IMR-90 (cell line): ENCODE results near the gene PITPNM3. TPM values are rescaled to one million over a fixed set of nuclear protein-coding genes. Genes with fewer than 3 reads are reported as not detected.

Source experiments
- ATAC-seq: fragments of 200-7000 bp; cut with Tn5 transposase; 2 replicates; pipeline ENCODE4 v1.9.1; 2020; ENCODE audit warnings: low read depth, mild to moderate bottlenecking, moderate library complexity
- BruUV-seq: library from RNA; stranded (reverse); fragments of 400-500 nt; replicated peaks from 2 replicates; lab custom pipeline; 2021; lab: Mats Ljungman, UMichigan
- CTCF ChIA-PET: fragments of 300-600 bp; formaldehyde crosslinking; extraction: SDS; loops from one replicate; lab custom pipeline; 2021; ENCODE audit warnings: antibody characterized with exemption; lab: Yijun Ruan, JAX
- POLR2A ChIA-PET: fragments of 300-600 bp; sonication (Branson Sonifier 250); formaldehyde crosslinking; loops from one replicate; lab custom pipeline; 2022; ENCODE audit warnings: antibody characterized with exemption; ENCODE audit not compliant: unreplicated experiment; lab: Charles Lee
- DNase-seq: peaks from one replicate; pipeline ENCODE4 v3.0.0; 2013
- H2AFZ ChIP-seq: replicated peaks from 2 replicates; pipeline ENCODE3; 2013; ENCODE audit warnings: low read length, mild to moderate bottlenecking; ENCODE audit not compliant: poor library complexity
- H2AK5ac ChIP-seq: 2 replicates; pipeline ENCODE4 v1.6.1; 2013; ENCODE audit warnings: low read depth, low read length, inconsistent platforms
- H2AK9ac ChIP-seq: replicated peaks from 2 replicates; pipeline ENCODE3; 2013; ENCODE audit warnings: mild to moderate bottlenecking, low read depth, low read length, moderate library complexity; ENCODE audit not compliant: poor library complexity
- H2BK120ac ChIP-seq: 2 replicates; pipeline ENCODE4 v1.6.1; 2013; ENCODE audit warnings: low read depth, low read length, inconsistent platforms
- H2BK15ac ChIP-seq: 3 replicates; pipeline ENCODE4 v1.6.1; 2013; ENCODE audit warnings: low read depth, low read length, inconsistent platforms
- H2BK20ac ChIP-seq: 2 replicates; pipeline ENCODE4 v1.6.1; 2013; ENCODE audit warnings: low read depth, mild to moderate bottlenecking, inconsistent platforms, low read length, moderate library complexity
- H2BK5ac ChIP-seq: 2 replicates; pipeline ENCODE4 v1.6.1; 2013; ENCODE audit warnings: mild to moderate bottlenecking, low read depth, low read length, inconsistent platforms; ENCODE audit not compliant: poor library complexity, severe bottlenecking
- H3K14ac ChIP-seq: replicated peaks from 2 replicates; pipeline ENCODE4 v1.6.1; 2013; ENCODE audit warnings: low read depth, low read length, inconsistent platforms
- H3K18ac ChIP-seq: 2 replicates; pipeline ENCODE4 v1.6.1; 2013; ENCODE audit warnings: low read depth, low read length, control low read depth
- H3K23ac ChIP-seq: 2 replicates; pipeline ENCODE4 v1.6.1; 2013; ENCODE audit warnings: low read depth, low read length, inconsistent platforms
- H3K27ac ChIP-seq: 2 replicates; pipeline ENCODE4 v1.5.1; 2013; ENCODE audit warnings: mild to moderate bottlenecking, control low read depth, low read length; ENCODE audit not compliant: insufficient read depth
- H3K27me3 ChIP-seq: 2 replicates; pipeline ENCODE4 v1.6.1; 2013; ENCODE audit warnings: low read length; ENCODE audit not compliant: control insufficient read depth, insufficient read depth
- H3K36me3 ChIP-seq: 2 replicates; pipeline ENCODE4 v1.6.1; 2013; ENCODE audit warnings: low read length, mixed read lengths; ENCODE audit not compliant: control insufficient read depth, insufficient read depth
- H3K4ac ChIP-seq: 2 replicates; pipeline ENCODE4 v1.6.1; 2013; ENCODE audit warnings: low read depth, low read length, inconsistent platforms
- H3K4me1 ChIP-seq: 2 replicates; pipeline ENCODE4 v1.6.1; 2013; ENCODE audit warnings: low read length, mixed read lengths; ENCODE audit not compliant: control insufficient read depth, insufficient read depth
- H3K4me2 ChIP-seq: 2 replicates; pipeline ENCODE4 v1.6.1; 2013; ENCODE audit warnings: low read depth, mild to moderate bottlenecking, control low read depth, low read length, moderate library complexity
- H3K4me3 ChIP-seq: 2 replicates; pipeline ENCODE4 v1.5.1; 2013; ENCODE audit warnings: low read depth, mild to moderate bottlenecking, control low read depth, low read length, moderate library complexity; ENCODE audit not compliant: insufficient read depth
- H3K56ac ChIP-seq: 2 replicates; pipeline ENCODE4 v1.6.1; 2013; ENCODE audit warnings: low read length, inconsistent platforms; ENCODE audit not compliant: insufficient read depth; ENCODE audit errors: extremely low read depth
- H3K79me1 ChIP-seq, 2 experiments: 2 replicates each; pipeline ENCODE4 v1.6.1; 2013; ENCODE audit warnings: low read length in 2 of 2, inconsistent platforms in 1 of 2, low read depth in 1 of 2
- H3K9ac ChIP-seq: 2 replicates; pipeline ENCODE4 v1.6.1; 2013; ENCODE audit warnings: low read depth, low read length, control low read depth
- H3K9me1 ChIP-seq: 2 replicates; pipeline ENCODE4 v1.6.1; 2013; ENCODE audit warnings: low read length, inconsistent platforms; ENCODE audit not compliant: insufficient read depth
- H3K9me3 ChIP-seq: 2 replicates; pipeline ENCODE4 v1.6.1; 2013; ENCODE audit warnings: low read length; ENCODE audit not compliant: control insufficient read depth, insufficient read depth
- H4K20me1 ChIP-seq: 2 replicates; pipeline ENCODE4 v1.6.1; 2013; ENCODE audit warnings: low read length, inconsistent platforms; ENCODE audit not compliant: insufficient read depth
- H4K5ac ChIP-seq: 2 replicates; pipeline ENCODE4 v1.6.1; 2013; ENCODE audit warnings: mild to moderate bottlenecking, low read depth, low read length, control low read depth
- H4K8ac ChIP-seq, 2 experiments: 2 replicates each; pipeline ENCODE4 v1.6.1; 2013; ENCODE audit warnings: low read depth in 2 of 2, low read length in 2 of 2, control low read depth in 1 of 2, inconsistent platforms in 1 of 2
- H4K91ac ChIP-seq: 2 replicates; pipeline ENCODE4 v1.6.1; 2013; ENCODE audit warnings: low read depth, low read length, inconsistent platforms; ENCODE audit not compliant: insufficient read depth
- CEBPB ChIP-seq: IDR thresholded peaks from 2 replicates; pipeline ENCODE4 v1.6.1; 2012; ENCODE audit warnings: low read depth, low read length, improper control_type of control experiment
- CHD1 ChIP-seq: IDR thresholded peaks from 2 replicates; pipeline ENCODE4 v1.6.1; 2012; ENCODE audit warnings: low read depth, low read length, improper control_type of control experiment
- MAZ ChIP-seq: IDR thresholded peaks from 2 replicates; pipeline ENCODE4 v1.6.1; 2012; ENCODE audit warnings: low read depth, mild to moderate bottlenecking, low read length, improper control_type of control experiment, moderate library complexity, borderline replicate concordance
- RCOR1 ChIP-seq: IDR thresholded peaks from 2 replicates; pipeline ENCODE4 v1.6.1; 2012; ENCODE audit warnings: mild to moderate bottlenecking, low read length, improper control_type of control experiment; ENCODE audit not compliant: insufficient replicate concordance
- WGBS, 2 experiments: methylation state at CpG; one replicate each; pipeline versions ENCODE4 v1.1.5 to v1.1.7; 2013; ENCODE audit warnings: missing lambda C conversion rate in 2 of 2; ENCODE audit not compliant: insufficient read length in 1 of 2; ENCODE audit errors: extremely low coverage in 2 of 2; 5-methylcytosine and 5-hydroxymethylcytosine counted together
- dilution Hi-C: fragments of 300-500 bp; cut with HindIII; formaldehyde crosslinking; loops from one replicate; pipeline ENCODE4 v1.14.3; 2018; ENCODE audit warnings: low sequenced_read_pairs; ENCODE audit not compliant: unreplicated experiment
- in situ Hi-C: fragments of 300-500 bp; cut with MboI; formaldehyde crosslinking; loops from 3 replicates; pipeline ENCODE4 v1.14.3; 2019; ENCODE audit warnings: low sequenced_read_pairs, inconsistent platforms, mixed read lengths
- intact Hi-C: fragments of 100-400 bp; cut with micrococcal nuclease; formaldehyde crosslinking; loops from 2 replicates; pipeline ENCODE4 v1.10.0; 2022
- polyA plus RNA-seq, 3 experiments: library from polyadenylated mRNA; depleted of rRNA; stranded (reverse); fragments of >200 nt; gene quantifications; 2 replicates each; pipeline ENCODE4 v1.2.3, GENCODE V29; 2012; ENCODE audit warnings: low replicate concordance in 1 of 3
- total RNA-seq: library from RNA; depleted of rRNA; stranded (reverse); fragments of >200 nt; gene quantifications from 2 replicates; pipeline ENCODE4 v1.2.3, GENCODE V29; 2012
- TF ChIP-seq, protein P1 (sequence below): fragments of 150-350 bp; IDR thresholded peaks from 2 replicates; pipeline ENCODE4 v1.6.1; 2017; ENCODE audit warnings: mild to moderate bottlenecking, antibody characterized with exemption, low read length, low read depth
- TF ChIP-seq, protein P2 (sequence below): fragments of 150-350 bp; IDR thresholded peaks from 2 replicates; pipeline ENCODE4 v1.6.1; 2016; ENCODE audit warnings: low read depth, mild to moderate bottlenecking, low read length, moderate library complexity, borderline replicate concordance
- TF ChIP-seq, protein P3 (sequence below): conservative IDR thresholded peaks from 2 replicates; pipeline ENCODE4 v1.5.1; 2012; ENCODE audit warnings: mild to moderate bottlenecking, low read depth, low read length, improper control_type of control experiment

Gene PITPNM3
- total and polyA plus RNA-seq, 2 of the 4 experiments (the other 2 are of a cell fraction): 0.54 to 1.7 TPM

DNA sequence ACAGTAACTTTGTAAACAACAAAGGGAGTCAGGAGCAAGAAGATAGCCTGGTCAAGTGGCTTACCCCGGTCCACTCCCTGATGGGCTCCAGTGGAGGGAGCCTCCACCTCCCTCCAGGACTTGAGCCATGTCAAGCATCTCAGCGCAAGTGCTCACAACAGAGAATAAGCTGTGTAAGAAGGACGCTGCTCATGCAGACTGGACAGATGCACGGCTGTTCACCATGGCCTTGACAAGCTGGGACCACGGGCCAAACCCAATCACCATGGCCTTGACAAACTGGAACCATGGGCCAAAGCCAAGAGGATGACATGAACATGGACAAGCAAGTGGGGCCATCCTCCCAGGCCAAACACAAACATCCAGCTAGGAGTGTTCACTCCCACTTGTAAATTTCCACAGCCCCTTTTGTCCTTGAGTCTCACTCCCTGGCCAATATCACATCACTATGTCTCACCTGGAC, 3.4 kb upstream of the PITPNM3 start:
- peaks cover 4% of the 10 kb centered on the region; the same call in 1 of the 2 replicates for H3K4me1 ChIP-seq
- BruUV-seq: no TSS peak
- no peaks in the 10 kb centered on the region; the same call in 1 of the 2 replicates for H3K9me1 ChIP-seq
- TF ChIP-seq RCOR1: no peak
- TF ChIP-seq, protein P1, sequence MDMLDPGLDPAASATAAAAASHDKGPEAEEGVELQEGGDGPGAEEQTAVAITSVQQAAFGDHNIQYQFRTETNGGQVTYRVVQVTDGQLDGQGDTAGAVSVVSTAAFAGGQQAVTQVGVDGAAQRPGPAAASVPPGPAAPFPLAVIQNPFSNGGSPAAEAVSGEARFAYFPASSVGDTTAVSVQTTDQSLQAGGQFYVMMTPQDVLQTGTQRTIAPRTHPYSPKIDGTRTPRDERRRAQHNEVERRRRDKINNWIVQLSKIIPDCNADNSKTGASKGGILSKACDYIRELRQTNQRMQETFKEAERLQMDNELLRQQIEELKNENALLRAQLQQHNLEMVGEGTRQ: no peak
- TF ChIP-seq, protein P2, sequence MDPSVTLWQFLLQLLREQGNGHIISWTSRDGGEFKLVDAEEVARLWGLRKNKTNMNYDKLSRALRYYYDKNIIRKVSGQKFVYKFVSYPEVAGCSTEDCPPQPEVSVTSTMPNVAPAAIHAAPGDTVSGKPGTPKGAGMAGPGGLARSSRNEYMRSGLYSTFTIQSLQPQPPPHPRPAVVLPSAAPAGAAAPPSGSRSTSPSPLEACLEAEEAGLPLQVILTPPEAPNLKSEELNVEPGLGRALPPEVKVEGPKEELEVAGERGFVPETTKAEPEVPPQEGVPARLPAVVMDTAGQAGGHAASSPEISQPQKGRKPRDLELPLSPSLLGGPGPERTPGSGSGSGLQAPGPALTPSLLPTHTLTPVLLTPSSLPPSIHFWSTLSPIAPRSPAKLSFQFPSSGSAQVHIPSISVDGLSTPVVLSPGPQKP: no peak
- no peak for TF ChIP-seq MAZ
- TF ChIP-seq CHD1: no peak
- TF ChIP-seq, protein P3, sequence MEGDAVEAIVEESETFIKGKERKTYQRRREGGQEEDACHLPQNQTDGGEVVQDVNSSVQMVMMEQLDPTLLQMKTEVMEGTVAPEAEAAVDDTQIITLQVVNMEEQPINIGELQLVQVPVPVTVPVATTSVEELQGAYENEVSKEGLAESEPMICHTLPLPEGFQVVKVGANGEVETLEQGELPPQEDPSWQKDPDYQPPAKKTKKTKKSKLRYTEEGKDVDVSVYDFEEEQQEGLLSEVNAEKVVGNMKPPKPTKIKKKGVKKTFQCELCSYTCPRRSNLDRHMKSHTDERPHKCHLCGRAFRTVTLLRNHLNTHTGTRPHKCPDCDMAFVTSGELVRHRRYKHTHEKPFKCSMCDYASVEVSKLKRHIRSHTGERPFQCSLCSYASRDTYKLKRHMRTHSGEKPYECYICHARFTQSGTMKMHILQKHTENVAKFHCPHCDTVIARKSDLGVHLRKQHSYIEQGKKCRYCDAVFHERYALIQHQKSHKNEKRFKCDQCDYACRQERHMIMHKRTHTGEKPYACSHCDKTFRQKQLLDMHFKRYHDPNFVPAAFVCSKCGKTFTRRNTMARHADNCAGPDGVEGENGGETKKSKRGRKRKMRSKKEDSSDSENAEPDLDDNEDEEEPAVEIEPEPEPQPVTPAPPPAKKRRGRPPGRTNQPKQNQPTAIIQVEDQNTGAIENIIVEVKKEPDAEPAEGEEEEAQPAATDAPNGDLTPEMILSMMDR: no peak
- TF ChIP-seq CEBPB: no peak
- CTCF ChIA-PET: no interaction called here
- intact Hi-C loops (loop anchor here (5.0 kb wide), 1 partner anchor 87 kb away; no protein-coding TSS in a partner anchor), dilution Hi-C loops (no loop called here), in situ Hi-C loops (no loop called here)
- no peaks in the 10 kb centered on the region for H3K9me3 ChIP-seq
- no peak overlapping the region for H2AK9ac ChIP-seq
- H4K8ac ChIP-seq: no peak overlapping the region
- H3K18ac ChIP-seq: no peak overlapping the region
- H3K4ac ChIP-seq: no peak overlapping the region
- H3K36me3 ChIP-seq: no peaks in the 10 kb centered on the region
- no peak overlapping the region for H4K91ac ChIP-seq
- DNase-seq (no peak), ATAC-seq (no peak)
- no peak overlapping the region for H2BK120ac ChIP-seq
- no peak overlapping the region for H3K14ac ChIP-seq
- H2BK15ac ChIP-seq: no peak overlapping the region
- no peak overlapping the region for H3K56ac ChIP-seq
- no peak overlapping the region for H2AK5ac ChIP-seq
- H3K27me3 ChIP-seq: peaks cover 21% of the 10 kb centered on the region
- no peak overlapping the region for H4K5ac ChIP-seq
- peak overlapping the region; percentile 3 for H2AFZ ChIP-seq
- WGBS, 2 experiments: 96% methylated on average over 4 of the region's 5 CpGs; no CpG with 5 or more reads in 1 of the 2 experiments
- H4K20me1 ChIP-seq: 0 out of 2 replicates have a peak, but pooled peaks cover 3% of the 10 kb centered on the region
- H2BK5ac ChIP-seq: no peak overlapping the region
- H3K9ac ChIP-seq: no peak overlapping the region
- H2BK20ac ChIP-seq: no peak overlapping the region
- no peak overlapping the region for H3K27ac ChIP-seq
- H3K79me1 ChIP-seq: no peaks in the 10 kb centered on the region
- no peak overlapping the region for H3K4me2 ChIP-seq
- H3K4me3 ChIP-seq: no peak overlapping the region
- POLR2A ChIA-PET: no interaction called here
- H3K23ac ChIP-seq: no peak overlapping the region
